DMS153 treated with DMSO at 0.1 percent for 48 hours (cell line): ENCODE data around the gene KAT7.
A peak's percentile ranks its signal among the peaks of the same experiment; 100 is the strongest.

ENCODE experiments used
- DNase-seq: peaks from one replicate; lab custom pipeline; 2025; ENCODE audit not compliant: unreplicated experiment; lab: John Stamatoyannopoulos, UW

KAT7 gene

GRCh38 chr17:49839455-49839854 lies 51.0 kb downstream of the KAT7 start:
- no peak for DNase-seq

GRCh38 chr17:49841548-49841947 lies 53.1 kb downstream of the KAT7 start:
- DNase-seq, result no peak

- no peak for DNase-seq
Observed at GRCh38 chr17:49842371-49842770, 53.9 kb downstream of the KAT7 start.

- no peak for DNase-seq
Observed at GRCh38 chr17:49842846-49843245, 54.4 kb downstream of the KAT7 start.

GRCh38 chr17:49843774-49844350 lies 55.4 kb downstream of the KAT7 start:
- no peak for DNase-seq

GRCh38 chr17:49845321-49845720 lies 56.8 kb downstream of the KAT7 start:
- DNase-seq, result no peak

GRCh38 chr17:49846938-49847712 lies 58.6 kb downstream of the KAT7 start:
- no peak for DNase-seq

- DNase-seq, result no peak
Observed at GRCh38 chr17:49848019-49848473, 59.6 kb downstream of the KAT7 start, which contains the start of gene TAC4. Gene TAC4, minus strand, starts transcription at chr17:49848069. Its CDS starts 52 bp downstream, at chr17:49848017.

- DNase-seq, result no peak
Observed at GRCh38 chr17:49848739-49849138, 60.3 kb downstream of the KAT7 start.

GRCh38 chr17:49850218-49850610 lies 61.7 kb downstream of the KAT7 start:
- no peak for DNase-seq

- no peak for DNase-seq
Observed at GRCh38 chr17:49850772-49851386, 62.4 kb downstream of the KAT7 start.

- DNase-seq, result no peak
Observed at GRCh38 chr17:49851387-49852291, 63.2 kb downstream of the KAT7 start.

GRCh38 chr17:49853470-49854015 lies 65.1 kb downstream of the KAT7 start:
- DNase-seq, result no peak

GRCh38 chr17:49854126-49854525 lies 65.6 kb downstream of the KAT7 start:
- DNase-seq, result no peak

- no peak for DNase-seq
Observed at GRCh38 chr17:49858796-49859195, 70.3 kb downstream of the KAT7 start.

GRCh38 chr17:49859991-49860953 lies 71.8 kb downstream of the KAT7 start:
- DNase-seq, result no peak

GRCh38 chr17:49861150-49861884 lies 72.8 kb downstream of the KAT7 start:
- peak; percentile 41 for DNase-seq

GRCh38 chr17:49862781-49863331 lies 74.4 kb downstream of the KAT7 start:
- no peak for DNase-seq

- no peak for DNase-seq
Observed at GRCh38 chr17:49866019-49866380, 77.5 kb downstream of the KAT7 start.
